PC-3 (cell line): Measurements from ENCODE around the gene TMEM221.

Experiments used
- EZH2 ChIP-seq: fragments of 300-600 bp; sonication (generic); IDR thresholded peaks from one replicate; pipeline ENCODE4 v1.6.1; 2017; ENCODE audit warnings: antibody characterized with exemption, mild to moderate bottlenecking, low read length; ENCODE audit not compliant: unreplicated experiment
- TF ChIP-seq, protein P1 (sequence below): fragments of 300-600 bp; sonication (generic); conservative IDR thresholded peaks from 2 replicates; pipeline ENCODE4 v1.5.1; 2017; ENCODE audit warnings: antibody characterized with exemption, low read depth, mild to moderate bottlenecking, low read length

DNA sequence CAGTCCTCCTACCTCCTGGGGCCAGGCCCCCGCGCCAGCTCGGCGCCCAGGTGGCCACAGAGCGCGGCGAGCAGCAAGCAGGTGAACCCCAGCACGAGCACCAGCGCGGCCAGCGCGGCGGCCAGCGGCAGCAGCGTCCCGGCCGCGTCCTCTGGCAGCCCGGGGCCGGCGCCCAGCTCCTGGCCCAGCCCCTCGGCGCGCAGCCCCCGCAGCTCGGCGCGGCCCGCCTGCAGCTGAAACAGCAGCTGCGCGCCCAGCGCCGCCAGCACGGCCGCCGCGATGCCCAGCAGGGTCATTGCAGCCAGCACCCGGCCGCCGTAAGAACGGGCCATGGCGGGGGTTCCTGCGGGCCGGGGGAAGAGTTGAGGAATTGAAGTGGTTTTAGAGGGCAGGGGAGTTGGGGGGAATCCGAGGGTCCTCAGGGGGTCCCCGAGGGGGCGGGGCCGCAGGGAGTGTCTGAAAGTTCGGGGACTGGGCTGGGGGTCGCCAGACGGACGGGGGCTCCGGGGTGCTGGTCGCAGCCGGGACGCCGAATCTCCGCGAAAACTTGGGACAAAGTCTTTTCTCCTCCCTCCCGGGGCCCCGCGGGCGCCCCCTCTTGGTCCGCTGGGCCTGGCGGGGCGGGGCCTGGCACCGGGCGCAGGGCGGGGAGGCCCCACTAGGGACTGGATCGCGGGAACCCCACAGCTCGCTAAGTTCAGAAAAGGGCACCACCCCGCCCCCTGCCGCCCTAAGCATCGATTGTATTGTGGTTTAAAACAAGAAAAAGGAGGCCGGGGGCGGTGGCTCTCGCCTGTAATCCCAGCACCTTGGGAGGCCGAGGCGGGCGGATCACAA is at the start of gene TMEM221:
- TF ChIP-seq, protein P1, sequence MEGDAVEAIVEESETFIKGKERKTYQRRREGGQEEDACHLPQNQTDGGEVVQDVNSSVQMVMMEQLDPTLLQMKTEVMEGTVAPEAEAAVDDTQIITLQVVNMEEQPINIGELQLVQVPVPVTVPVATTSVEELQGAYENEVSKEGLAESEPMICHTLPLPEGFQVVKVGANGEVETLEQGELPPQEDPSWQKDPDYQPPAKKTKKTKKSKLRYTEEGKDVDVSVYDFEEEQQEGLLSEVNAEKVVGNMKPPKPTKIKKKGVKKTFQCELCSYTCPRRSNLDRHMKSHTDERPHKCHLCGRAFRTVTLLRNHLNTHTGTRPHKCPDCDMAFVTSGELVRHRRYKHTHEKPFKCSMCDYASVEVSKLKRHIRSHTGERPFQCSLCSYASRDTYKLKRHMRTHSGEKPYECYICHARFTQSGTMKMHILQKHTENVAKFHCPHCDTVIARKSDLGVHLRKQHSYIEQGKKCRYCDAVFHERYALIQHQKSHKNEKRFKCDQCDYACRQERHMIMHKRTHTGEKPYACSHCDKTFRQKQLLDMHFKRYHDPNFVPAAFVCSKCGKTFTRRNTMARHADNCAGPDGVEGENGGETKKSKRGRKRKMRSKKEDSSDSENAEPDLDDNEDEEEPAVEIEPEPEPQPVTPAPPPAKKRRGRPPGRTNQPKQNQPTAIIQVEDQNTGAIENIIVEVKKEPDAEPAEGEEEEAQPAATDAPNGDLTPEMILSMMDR, result peak; percentile 66
- no peak for TF ChIP-seq EZH2
